Astrocyte of the cerebellum (primary cell): ENCODE data around the gene MMP25.
A peak's percentile ranks its signal among the peaks of the same experiment; 100 is the strongest.

Experiments
- DNase-seq: peaks from one replicate; pipeline ENCODE4 v3.0.0-alpha.2; 2011; ENCODE audit warnings: low read depth
- H3K4me3 ChIP-seq: 2 replicates; pipeline ENCODE4 v1.5.1; 2011; ENCODE audit warnings: mild to moderate bottlenecking, low read depth, low read length, moderate library complexity
- CTCF ChIP-seq: IDR thresholded peaks from 2 replicates; pipeline ENCODE4 v1.5.1; 2012; ENCODE audit warnings: low read length, low read depth, moderate library complexity, mild to moderate bottlenecking; ENCODE audit errors: missing control alignments
- in situ Hi-C: cut with HindIII; loops from 2 replicates; pipeline ENCODE4 v1.10.0; 2017; ENCODE audit warnings: low sequenced_read_pairs

Gene MMP25

GRCh38 chr16:3056336-3057180 lies 10.2 kb downstream of the MMP25 start:
- no peak for TF ChIP-seq CTCF

GRCh38 chr16:3057181-3058138 lies 11.1 kb downstream of the MMP25 start:
- in situ Hi-C loops = no loop called here

More at GRCh38 chr16:3056336-3057180, 10.2 kb downstream of the MMP25 start:
- no peak for DNase-seq
- H3K4me3 ChIP-seq = no peak overlapping the region
- in situ Hi-C loops = no loop called here

GRCh38 chr16:3058139-3059030 lies 12.0 kb downstream of the MMP25 start:
- no peak for TF ChIP-seq CTCF
- no peak for DNase-seq
- H3K4me3 ChIP-seq = peak overlapping the region; percentile 84
- in situ Hi-C loops = no loop called here

More at GRCh38 chr16:3057181-3058138, 11.1 kb downstream of the MMP25 start:
- no peak for DNase-seq
- peak overlapping the region; percentile 84 for H3K4me3 ChIP-seq
- no peak for TF ChIP-seq CTCF

GRCh38 chr16:3059041-3059722 lies 12.8 kb downstream of the MMP25 start:
- H3K4me3 ChIP-seq = peak overlapping the region; percentile 84
- peak; percentile 34 for DNase-seq
- in situ Hi-C loops = no loop called here

GRCh38 chr16:3059723-3060242 lies 13.4 kb downstream of the MMP25 start:
- no peak for DNase-seq
- in situ Hi-C loops = loop anchor here (5.0 kb wide), 1 partner anchor 38 kb away; the partner anchor contains the start of gene ZSCAN10
- TF ChIP-seq CTCF = no peak
- peak overlapping the region; percentile 84 for H3K4me3 ChIP-seq

More at GRCh38 chr16:3059041-3059722, 12.8 kb downstream of the MMP25 start:
- peak; percentile 65 for TF ChIP-seq CTCF
